Measurements from ENCODE around the gene STAMBPL1.

DNA sequence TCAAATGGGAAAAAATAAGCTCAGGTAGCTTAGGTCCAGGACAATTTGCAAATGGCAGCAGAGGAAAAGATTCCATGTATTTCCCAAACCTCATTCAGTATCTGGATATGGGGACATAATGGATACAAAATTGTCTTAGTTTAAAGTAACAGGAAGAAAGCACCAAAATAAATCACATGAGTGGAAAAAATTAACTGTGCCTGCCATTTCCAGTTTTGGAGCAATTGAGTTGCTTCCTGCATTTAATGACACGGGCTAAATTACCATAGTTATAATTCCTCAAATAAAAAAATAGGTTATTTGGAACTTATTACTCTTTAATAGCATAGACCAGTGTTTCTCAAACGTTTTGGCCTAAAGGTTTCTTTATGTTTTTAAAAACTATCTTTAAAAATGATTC, 6.3 kb upstream of the STAMBPL1 start:
- TF ChIP-seq, protein P1, sequence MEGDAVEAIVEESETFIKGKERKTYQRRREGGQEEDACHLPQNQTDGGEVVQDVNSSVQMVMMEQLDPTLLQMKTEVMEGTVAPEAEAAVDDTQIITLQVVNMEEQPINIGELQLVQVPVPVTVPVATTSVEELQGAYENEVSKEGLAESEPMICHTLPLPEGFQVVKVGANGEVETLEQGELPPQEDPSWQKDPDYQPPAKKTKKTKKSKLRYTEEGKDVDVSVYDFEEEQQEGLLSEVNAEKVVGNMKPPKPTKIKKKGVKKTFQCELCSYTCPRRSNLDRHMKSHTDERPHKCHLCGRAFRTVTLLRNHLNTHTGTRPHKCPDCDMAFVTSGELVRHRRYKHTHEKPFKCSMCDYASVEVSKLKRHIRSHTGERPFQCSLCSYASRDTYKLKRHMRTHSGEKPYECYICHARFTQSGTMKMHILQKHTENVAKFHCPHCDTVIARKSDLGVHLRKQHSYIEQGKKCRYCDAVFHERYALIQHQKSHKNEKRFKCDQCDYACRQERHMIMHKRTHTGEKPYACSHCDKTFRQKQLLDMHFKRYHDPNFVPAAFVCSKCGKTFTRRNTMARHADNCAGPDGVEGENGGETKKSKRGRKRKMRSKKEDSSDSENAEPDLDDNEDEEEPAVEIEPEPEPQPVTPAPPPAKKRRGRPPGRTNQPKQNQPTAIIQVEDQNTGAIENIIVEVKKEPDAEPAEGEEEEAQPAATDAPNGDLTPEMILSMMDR (IDR thresholded peaks at IDR 0.05), result no peak
- no peak for TF ChIP-seq EP300 (IDR thresholded peaks at IDR 0.05)

Data from upper lobe of left lung (tissue), 4 donors.